ENCODE measurements around the gene NCOA1. TPM values are rescaled to one million over a fixed set of nuclear protein-coding genes. Genes with fewer than 3 reads are reported as not detected.

Gene NCOA1
- polyA plus RNA-seq, 1 of the 3 experiments (the other 2 are of a cell fraction) = 10.7 TPM

- Histone ChIP-seq H2AFZ (ENCODE audit: low read depth) (no peak overlapping the region), H3K4me1 (ENCODE audit: control insufficient read depth in 1 of 2, insufficient read depth in 2 of 2, low read depth in 1 of 2, low read length in 1 of 2) (peaks cover 0 to 4% of the 10 kb centered on the region in 2 experiments; a peak in 1 of 4 replicates), H3K36me3 (replicated peaks in 1 of 2; ENCODE audit: control insufficient read depth in 1 of 2, insufficient read depth in 2 of 2, low read length in 1 of 2) (peaks cover 14 to 25% of the 10 kb centered on the region in 2 experiments), H3K4me3 (ENCODE audit: low read depth in 2 of 2, low read length in 1 of 2) (no peak overlapping the region), H3K27me3 (ENCODE audit: insufficient read depth) (no peaks in the 10 kb centered on the region), H3F3A (replicated peaks; ENCODE audit: insufficient read depth) (no peaks in the 10 kb centered on the region), H3K4me2 (no peak overlapping the region), H3K9ac (no peak overlapping the region), H3K9me2 (no peaks in the 10 kb centered on the region), H3K27ac (ENCODE audit: low read depth in 2 of 2, low read length in 1 of 2) (no peak overlapping the region), H3K9me3 (no peaks in the 10 kb centered on the region), H4K20me1 (ENCODE audit: insufficient read depth) (no peaks in the 10 kb centered on the region), H3K79me2 (ENCODE audit: insufficient read depth) (no peaks in the 10 kb centered on the region)
- DNase-seq = no peak
- POLR2A ChIA-PET = no interaction called here
- TF ChIP-seq GABPA (IDR thresholded peaks at IDR 0.05; ENCODE audit: low read depth) = no peak
- TF ChIP-seq SMC3 (IDR thresholded peaks at IDR 0.05; ENCODE audit: low read depth, low read length) = no peak
- TF ChIP-seq, protein P1, sequence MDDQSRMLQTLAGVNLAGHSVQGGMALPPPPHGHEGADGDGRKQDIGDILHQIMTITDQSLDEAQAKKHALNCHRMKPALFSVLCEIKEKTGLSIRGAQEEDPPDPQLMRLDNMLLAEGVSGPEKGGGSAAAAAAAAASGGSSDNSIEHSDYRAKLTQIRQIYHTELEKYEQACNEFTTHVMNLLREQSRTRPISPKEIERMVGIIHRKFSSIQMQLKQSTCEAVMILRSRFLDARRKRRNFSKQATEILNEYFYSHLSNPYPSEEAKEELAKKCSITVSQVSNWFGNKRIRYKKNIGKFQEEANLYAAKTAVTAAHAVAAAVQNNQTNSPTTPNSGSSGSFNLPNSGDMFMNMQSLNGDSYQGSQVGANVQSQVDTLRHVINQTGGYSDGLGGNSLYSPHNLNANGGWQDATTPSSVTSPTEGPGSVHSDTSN (IDR thresholded peaks at IDR 0.05) = no peak
- no peak for TF ChIP-seq ZBTB33 (IDR thresholded peaks at IDR 0.05; ENCODE audit: borderline replicate concordance, low read depth)
- TF ChIP-seq, protein P2, sequence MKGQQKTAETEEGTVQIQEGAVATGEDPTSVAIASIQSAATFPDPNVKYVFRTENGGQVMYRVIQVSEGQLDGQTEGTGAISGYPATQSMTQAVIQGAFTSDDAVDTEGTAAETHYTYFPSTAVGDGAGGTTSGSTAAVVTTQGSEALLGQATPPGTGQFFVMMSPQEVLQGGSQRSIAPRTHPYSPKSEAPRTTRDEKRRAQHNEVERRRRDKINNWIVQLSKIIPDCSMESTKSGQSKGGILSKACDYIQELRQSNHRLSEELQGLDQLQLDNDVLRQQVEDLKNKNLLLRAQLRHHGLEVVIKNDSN (IDR thresholded peaks at IDR 0.05; ENCODE audit: borderline replicate concordance, low read depth) = no peak
- TF ChIP-seq FOXJ3 (CRISPR knock-in tag; IDR thresholded peaks at IDR 0.05) = no peak
- TF ChIP-seq FOSL2 (IDR thresholded peaks at IDR 0.05; ENCODE audit: borderline replicate concordance, low read depth) = no peak
- TF ChIP-seq EZH2phosphoT487 (IDR thresholded peaks at IDR 0.05; ENCODE audit: borderline replicate concordance, low read depth) = no peak
- TF ChIP-seq GATA2 (CRISPR knock-in tag; IDR thresholded peaks at IDR 0.05) = no peak
- no peak for TF ChIP-seq RFX5 (IDR thresholded peaks at IDR 0.05; ENCODE audit: low read length)
- no peak for TF ChIP-seq RAD21 (IDR thresholded peaks at IDR 0.05; ENCODE audit: low read length)
- TF ChIP-seq NFIC (IDR thresholded peaks at IDR 0.05; ENCODE audit: borderline replicate concordance) = no peak
- no peak for TF ChIP-seq EP300 (IDR thresholded peaks at IDR 0.05; ENCODE audit: borderline replicate concordance in 1 of 2, low read depth in 1 of 2, low read length in 1 of 2)
- TF ChIP-seq SIN3A (IDR thresholded peaks at IDR 0.05; ENCODE audit: borderline replicate concordance, low read depth, low read length) = no peak
- TF ChIP-seq, protein P3, sequence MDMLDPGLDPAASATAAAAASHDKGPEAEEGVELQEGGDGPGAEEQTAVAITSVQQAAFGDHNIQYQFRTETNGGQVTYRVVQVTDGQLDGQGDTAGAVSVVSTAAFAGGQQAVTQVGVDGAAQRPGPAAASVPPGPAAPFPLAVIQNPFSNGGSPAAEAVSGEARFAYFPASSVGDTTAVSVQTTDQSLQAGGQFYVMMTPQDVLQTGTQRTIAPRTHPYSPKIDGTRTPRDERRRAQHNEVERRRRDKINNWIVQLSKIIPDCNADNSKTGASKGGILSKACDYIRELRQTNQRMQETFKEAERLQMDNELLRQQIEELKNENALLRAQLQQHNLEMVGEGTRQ (IDR thresholded peaks at IDR 0.05; ENCODE audit: borderline replicate concordance, low read depth, low read length) = no peak
- TF ChIP-seq MXI1 (IDR thresholded peaks at IDR 0.05; ENCODE audit: low read depth, low read length) = no peak
- TF ChIP-seq IRF3 (IDR thresholded peaks at IDR 0.05; ENCODE audit: low read depth, low read length) = no peak
- TF ChIP-seq, protein P4, sequence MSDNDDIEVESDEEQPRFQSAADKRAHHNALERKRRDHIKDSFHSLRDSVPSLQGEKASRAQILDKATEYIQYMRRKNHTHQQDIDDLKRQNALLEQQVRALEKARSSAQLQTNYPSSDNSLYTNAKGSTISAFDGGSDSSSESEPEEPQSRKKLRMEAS (IDR thresholded peaks at IDR 0.05; ENCODE audit: low read depth) = no peak
- CTCF ChIA-PET = interaction anchor here (0.9 to 3.5 kb wide), 5 partner anchors 11 to 358 kb away, joined by 3 to 19 read pairs (median 5); partner anchors contain the start of genes CENPO and PTRHD1
- 98% methylated on average over 5 of the region's 5 CpGs for WGBS (ENCODE audit: low lambda C conversion rate)
These were observed 277.0 kb downstream of the NCOA1 start for GRCh38 chr2:24768013-24768412.
